SU-DHL-6 (cell line): ENCODE data around the gene GRAMD1B.

Experiments used
- CTCF ChIP-seq: fragments of 200-600 bp; sonication (generic); IDR thresholded peaks from one replicate; pipeline ENCODE4 v1.5.1; 2017; ENCODE audit warnings: antibody characterized with exemption, mild to moderate bottlenecking, low read length, moderate library complexity; ENCODE audit not compliant: insufficient read depth, poor library complexity, severe bottlenecking
- EZH2phosphoT487 ChIP-seq: fragments of 200-600 bp; sonication (generic), shearing (Covaris generic); conservative IDR thresholded peaks from 2 replicates; pipeline ENCODE4 v1.6.1; 2018; ENCODE audit warnings: mild to moderate bottlenecking, antibody characterized with exemption, low read length, moderate library complexity, mixed read lengths

DNA sequence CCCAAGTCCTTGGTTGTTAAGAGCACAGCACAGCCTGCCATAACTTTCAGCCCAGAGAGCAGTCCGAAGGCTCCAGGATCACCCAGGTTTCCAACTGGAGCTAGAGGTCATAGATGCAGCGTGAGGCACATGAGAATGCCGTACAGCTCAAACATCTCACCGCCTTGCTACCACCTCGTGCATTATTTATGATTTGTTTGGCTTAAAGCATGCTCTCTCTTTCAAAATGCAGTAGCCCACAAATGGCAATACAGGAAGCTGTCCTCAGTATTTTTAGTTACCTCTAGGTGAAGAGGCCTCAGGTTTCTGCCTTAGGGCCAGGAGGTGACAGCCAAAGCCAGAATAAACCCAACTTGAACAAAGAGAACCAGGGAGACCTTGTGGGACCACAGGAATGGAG is 210.0 kb downstream of the GRAMD1B start:
- TF ChIP-seq CTCF = no peak
- no peak for TF ChIP-seq EZH2phosphoT487
